ENCODE data around the gene TCHP. TPM values are rescaled to one million over a fixed set of nuclear protein-coding genes. Genes with fewer than 3 reads are reported as not detected.

The TCHP gene
- total RNA-seq, 1 experiment from 2014 or later = 13.3 TPM

DNA sequence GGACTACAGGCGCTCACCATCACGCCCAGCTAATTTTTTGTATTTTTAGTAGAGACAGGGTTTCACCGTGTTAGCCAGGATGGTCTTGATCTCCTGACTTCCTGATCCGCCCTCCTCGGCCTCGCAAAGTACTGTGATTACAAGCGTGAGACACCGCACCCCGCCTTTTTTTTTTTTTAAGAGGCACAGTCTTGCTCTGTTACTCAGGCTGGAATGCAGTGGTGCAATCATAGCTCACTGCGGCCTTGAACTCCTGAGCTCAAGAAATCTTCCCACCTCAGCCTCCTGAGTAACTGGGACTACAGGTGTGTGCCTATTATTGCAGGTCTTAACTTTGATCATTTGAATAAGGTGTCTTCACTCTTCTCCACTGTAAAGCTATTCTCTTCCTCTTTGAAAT is 14.5 kb upstream of the TCHP start:
- Histone ChIP-seq H2BK120ac (ENCODE audit: low read depth, low read length, poor library complexity, severe bottlenecking) (no peak overlapping the region), H2BK12ac (ENCODE audit: insufficient read length, low read depth, low read length) (no peak overlapping the region), H4K5ac (ENCODE audit: insufficient read length, low read depth, low read length) (no peak overlapping the region), H3K4me1 (ENCODE audit: insufficient read depth, low read length) (peaks cover 11% of the 10 kb centered on the region), H3K79me1 (ENCODE audit: insufficient read depth, low read depth, low read length, poor library complexity, severe bottlenecking) (no peaks in the 10 kb centered on the region), H3K27me3 (ENCODE audit: insufficient read depth, low read length) (no peaks in the 10 kb centered on the region), H4K20me1 (ENCODE audit: control insufficient read depth, insufficient read depth, insufficient read length) (no peaks in the 10 kb centered on the region), H3K4ac (ENCODE audit: low read depth, low read length) (no peak overlapping the region), H3K27ac (ENCODE audit: insufficient read length, low read depth, low read length) (no peak overlapping the region), H3K14ac (ENCODE audit: insufficient read depth, low read length) (no peak overlapping the region), H3K9ac (ENCODE audit: extremely low read depth, insufficient read length, low read length) (no peak overlapping the region), H3K23ac (ENCODE audit: insufficient read length, low read depth, low read length) (no peak overlapping the region), H2BK20ac (ENCODE audit: low read depth, low read length, poor library complexity, severe bottlenecking) (no peak overlapping the region), H2AK5ac (ENCODE audit: insufficient read length, low read length) (no peak overlapping the region), H3K56ac (ENCODE audit: insufficient read length, low read depth, low read length) (no peak overlapping the region), H2AFZ (ENCODE audit: low read length) (no peak overlapping the region), H2BK15ac (ENCODE audit: low read depth, low read length) (no peak overlapping the region), H3K4me2 (ENCODE audit: insufficient read depth, insufficient read length, low read length) (no peak overlapping the region), H2BK5ac (ENCODE audit: insufficient read length, low read length) (no peak overlapping the region), H3K9me3 (ENCODE audit: control insufficient read depth, low read depth, low read length) (no peaks in the 10 kb centered on the region), H3K18ac (ENCODE audit: insufficient read length, low read depth, low read length) (no peak overlapping the region), H4K91ac (ENCODE audit: insufficient read length, low read depth, low read length) (no peak overlapping the region), H3K79me2 (ENCODE audit: insufficient read depth, low read length) (no peaks in the 10 kb centered on the region), H3T11ph (ENCODE audit: low read length) (no peak overlapping the region), H4K8ac (replicated peaks; ENCODE audit: insufficient read length, low read depth, low read length) (no peak overlapping the region), H3K23me2 (ENCODE audit: insufficient read length, low read depth, low read length, poor library complexity, severe bottlenecking) (peaks cover 4% of the 10 kb centered on the region)
- H3K27me3 Mint-ChIP-seq (ENCODE audit: low read depth) = peaks cover 24% of the 10 kb centered on the region
- no CpG with 5 or more reads among the region's 10 CpGs for WGBS (ENCODE audit: extremely low coverage, insufficient read length, low lambda C conversion rate)
- no peak for DNase-seq
- no peak overlapping the region for H3K27ac Mint-ChIP-seq
- TF ChIP-seq, protein P1, sequence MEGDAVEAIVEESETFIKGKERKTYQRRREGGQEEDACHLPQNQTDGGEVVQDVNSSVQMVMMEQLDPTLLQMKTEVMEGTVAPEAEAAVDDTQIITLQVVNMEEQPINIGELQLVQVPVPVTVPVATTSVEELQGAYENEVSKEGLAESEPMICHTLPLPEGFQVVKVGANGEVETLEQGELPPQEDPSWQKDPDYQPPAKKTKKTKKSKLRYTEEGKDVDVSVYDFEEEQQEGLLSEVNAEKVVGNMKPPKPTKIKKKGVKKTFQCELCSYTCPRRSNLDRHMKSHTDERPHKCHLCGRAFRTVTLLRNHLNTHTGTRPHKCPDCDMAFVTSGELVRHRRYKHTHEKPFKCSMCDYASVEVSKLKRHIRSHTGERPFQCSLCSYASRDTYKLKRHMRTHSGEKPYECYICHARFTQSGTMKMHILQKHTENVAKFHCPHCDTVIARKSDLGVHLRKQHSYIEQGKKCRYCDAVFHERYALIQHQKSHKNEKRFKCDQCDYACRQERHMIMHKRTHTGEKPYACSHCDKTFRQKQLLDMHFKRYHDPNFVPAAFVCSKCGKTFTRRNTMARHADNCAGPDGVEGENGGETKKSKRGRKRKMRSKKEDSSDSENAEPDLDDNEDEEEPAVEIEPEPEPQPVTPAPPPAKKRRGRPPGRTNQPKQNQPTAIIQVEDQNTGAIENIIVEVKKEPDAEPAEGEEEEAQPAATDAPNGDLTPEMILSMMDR (conservative IDR thresholded peaks at IDR 0.05) = no peak
- H3K4me1 Mint-ChIP-seq = peaks cover 21 to 23% of the 10 kb centered on the region in 2 experiments
- no peaks in the 10 kb centered on the region; a peak in 1 of 5 replicates for H3K9me3 Mint-ChIP-seq
- H3K36me3 Mint-ChIP-seq (ENCODE audit: insufficient read depth in 1 of 3, low read depth in 3 of 3) = no peaks in the 10 kb centered on the region
- no peak overlapping the region for H3K4me3 Mint-ChIP-seq

All from H9 (cell line).